OCI-LY1 (cell line): ENCODE results near the gene IKBKG.

ENCODE experiments used
- H2AFZ ChIP-seq: fragments of 200-600 bp; sonication (generic), shearing (Covaris generic); 2 replicates; pipeline ENCODE4 v1.6.0; 2014; ENCODE audit warnings: antibody characterized with exemption, mild to moderate bottlenecking, low read length
- H3F3A ChIP-seq: fragments of 200-600 bp; sonication (generic), shearing (Covaris generic); 2 replicates; pipeline ENCODE4 v1.6.0; 2014; ENCODE audit warnings: mild to moderate bottlenecking, antibody characterized with exemption, low read length, moderate library complexity; ENCODE audit not compliant: insufficient read depth
- H3K27ac ChIP-seq: fragments of 200-600 bp; sonication (generic); 2 replicates; pipeline ENCODE4 v1.5.1; 2014; ENCODE audit warnings: low read length, mixed run types, mild to moderate bottlenecking, low read depth; ENCODE audit not compliant: poor library complexity, severe bottlenecking
- H3K27me3 ChIP-seq: fragments of 200-600 bp; sonication (generic); 2 replicates; pipeline ENCODE4 v1.6.0; 2014; ENCODE audit warnings: antibody characterized with exemption, mild to moderate bottlenecking, low read length, moderate library complexity; ENCODE audit not compliant: insufficient read depth
- H3K36me3 ChIP-seq: fragments of 200-600 bp; sonication (generic); 2 replicates; pipeline ENCODE4 v1.6.1; 2014; ENCODE audit warnings: mild to moderate bottlenecking, antibody characterized with exemption, low read length, moderate library complexity, mixed read lengths; ENCODE audit not compliant: insufficient read depth
- H3K4me1 ChIP-seq: fragments of 200-600 bp; sonication (generic); 2 replicates; pipeline ENCODE4 v1.5.1; 2014; ENCODE audit warnings: mild to moderate bottlenecking, low read length, moderate library complexity; ENCODE audit not compliant: insufficient read depth, severe bottlenecking
- H3K4me2 ChIP-seq: fragments of 200-600 bp; sonication (generic), shearing (Covaris generic); 2 replicates; pipeline ENCODE4 v1.6.1; 2014; ENCODE audit warnings: low read length
- H3K4me3 ChIP-seq: fragments of 200-600 bp; sonication (generic); 2 replicates; pipeline ENCODE4 v1.5.1; 2014; ENCODE audit warnings: low read length, low read depth, mild to moderate bottlenecking, mixed read lengths; ENCODE audit not compliant: poor library complexity, severe bottlenecking
- H3K79me2 ChIP-seq: fragments of 200-600 bp; shearing (Covaris generic); 2 replicates; pipeline ENCODE4 v1.6.1; 2016; ENCODE audit warnings: mixed run types, low read length, mixed read lengths; ENCODE audit not compliant: insufficient read depth
- H3K9ac ChIP-seq: fragments of 200-600 bp; sonication (generic), shearing (Covaris generic); 2 replicates; pipeline ENCODE4 v1.6.1; 2014; ENCODE audit warnings: mild to moderate bottlenecking, low read length, mixed read lengths
- H3K9me2 ChIP-seq: fragments of 200-600 bp; sonication (generic), shearing (Covaris generic); 2 replicates; pipeline ENCODE4 v1.6.1; 2014; ENCODE audit warnings: low read depth, mild to moderate bottlenecking, low read length, mixed read lengths
- H3K9me3 ChIP-seq: fragments of 200-600 bp; shearing (Covaris generic); 2 replicates; pipeline ENCODE4 v1.6.1; 2014; ENCODE audit warnings: low read length, mixed read lengths
- H4K20me1 ChIP-seq: fragments of 200-600 bp; sonication (generic), shearing (Covaris generic); 2 replicates; pipeline ENCODE4 v1.6.0; 2016; ENCODE audit warnings: mild to moderate bottlenecking, low read length; ENCODE audit not compliant: insufficient read depth
- EZH2 ChIP-seq: fragments of 200-600 bp; sonication (generic), shearing (Covaris generic); IDR thresholded peaks from 2 replicates; pipeline ENCODE4 v1.8.0; 2017; ENCODE audit warnings: borderline replicate concordance, mixed run types, mild to moderate bottlenecking, antibody characterized with exemption, low read length, moderate library complexity, mixed read lengths
- TF ChIP-seq, protein P1 (sequence below): fragments of 200-600 bp; sonication (generic), shearing (Covaris generic); IDR thresholded peaks from 2 replicates; pipeline ENCODE4 v1.5.1; 2017; ENCODE audit warnings: mild to moderate bottlenecking, antibody characterized with exemption, low read length, moderate library complexity, mixed read lengths

Gene IKBKG

DNA sequence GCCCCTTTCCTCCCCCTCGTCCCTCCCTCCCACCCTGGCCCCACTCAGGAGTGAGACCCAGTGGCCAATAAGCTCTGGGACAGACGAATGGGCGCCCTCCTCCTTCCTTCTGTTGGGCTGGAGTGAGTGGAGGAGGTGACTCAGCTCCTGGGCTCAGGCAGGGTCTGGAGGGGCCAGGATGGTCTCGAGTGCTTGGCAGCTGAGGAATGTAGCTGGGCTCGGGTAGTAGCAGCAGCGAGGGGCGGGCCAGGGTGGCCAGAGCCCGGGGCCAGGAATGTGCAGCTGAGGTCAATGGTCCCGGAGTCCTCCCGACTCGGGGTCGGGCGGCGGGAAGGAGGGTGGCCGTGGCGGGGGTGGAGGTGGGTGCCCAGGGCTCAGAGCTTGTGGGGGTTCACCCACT, 15.8 kb upstream of the IKBKG start:
- H3K9ac ChIP-seq = no peak overlapping the region
- no peak overlapping the region for H3K4me2 ChIP-seq
- no peaks in the 10 kb centered on the region for H3K9me2 ChIP-seq
- no peaks in the 10 kb centered on the region for H3K79me2 ChIP-seq
- no peaks in the 10 kb centered on the region for H3K9me3 ChIP-seq
- H4K20me1 ChIP-seq = no peaks in the 10 kb centered on the region
- no peaks in the 10 kb centered on the region for H3K27me3 ChIP-seq
- H3K4me1 ChIP-seq = peaks cover 16% of the 10 kb centered on the region
- TF ChIP-seq EZH2 = no peak
- TF ChIP-seq, protein P1, sequence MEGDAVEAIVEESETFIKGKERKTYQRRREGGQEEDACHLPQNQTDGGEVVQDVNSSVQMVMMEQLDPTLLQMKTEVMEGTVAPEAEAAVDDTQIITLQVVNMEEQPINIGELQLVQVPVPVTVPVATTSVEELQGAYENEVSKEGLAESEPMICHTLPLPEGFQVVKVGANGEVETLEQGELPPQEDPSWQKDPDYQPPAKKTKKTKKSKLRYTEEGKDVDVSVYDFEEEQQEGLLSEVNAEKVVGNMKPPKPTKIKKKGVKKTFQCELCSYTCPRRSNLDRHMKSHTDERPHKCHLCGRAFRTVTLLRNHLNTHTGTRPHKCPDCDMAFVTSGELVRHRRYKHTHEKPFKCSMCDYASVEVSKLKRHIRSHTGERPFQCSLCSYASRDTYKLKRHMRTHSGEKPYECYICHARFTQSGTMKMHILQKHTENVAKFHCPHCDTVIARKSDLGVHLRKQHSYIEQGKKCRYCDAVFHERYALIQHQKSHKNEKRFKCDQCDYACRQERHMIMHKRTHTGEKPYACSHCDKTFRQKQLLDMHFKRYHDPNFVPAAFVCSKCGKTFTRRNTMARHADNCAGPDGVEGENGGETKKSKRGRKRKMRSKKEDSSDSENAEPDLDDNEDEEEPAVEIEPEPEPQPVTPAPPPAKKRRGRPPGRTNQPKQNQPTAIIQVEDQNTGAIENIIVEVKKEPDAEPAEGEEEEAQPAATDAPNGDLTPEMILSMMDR = no peak
- no peaks in the 10 kb centered on the region for H3F3A ChIP-seq
- H3K27ac ChIP-seq = no peak overlapping the region
- no peak overlapping the region for H2AFZ ChIP-seq
- H3K4me3 ChIP-seq = no peak overlapping the region
- peaks cover 29% of the 10 kb centered on the region for H3K36me3 ChIP-seq

DNA sequence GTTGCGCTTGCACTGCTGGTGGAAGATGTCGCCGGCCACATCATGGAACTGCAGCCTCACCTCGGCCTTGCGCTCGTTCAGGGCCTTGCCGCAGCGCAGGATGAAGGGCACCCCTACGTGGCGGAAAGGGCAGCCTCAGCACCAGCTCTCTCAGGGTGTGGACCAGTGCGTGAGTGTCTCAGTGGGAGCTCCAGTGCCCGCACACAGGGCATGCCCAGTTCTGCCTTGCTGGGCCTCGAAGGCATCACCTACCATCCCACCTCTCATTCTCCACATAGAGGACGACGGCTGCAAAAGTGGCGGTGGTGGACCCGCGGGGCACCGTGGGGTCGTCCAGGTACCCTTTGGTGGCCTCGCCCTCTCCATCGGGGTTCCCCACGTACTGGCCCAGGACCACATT, 14.7 kb upstream of the IKBKG start:
- Histone ChIP-seq H2AFZ (no peak overlapping the region), H3K27me3 (no peaks in the 10 kb centered on the region), H3K79me2 (no peaks in the 10 kb centered on the region), H3K9ac (no peak overlapping the region), H3F3A (no peaks in the 10 kb centered on the region), H3K4me1 (peaks cover 6% of the 10 kb centered on the region), H3K4me3 (no peak overlapping the region), H3K36me3 (peaks cover 29% of the 10 kb centered on the region), H3K9me3 (no peaks in the 10 kb centered on the region), H4K20me1 (no peaks in the 10 kb centered on the region), H3K27ac (no peak overlapping the region), H3K9me2 (no peaks in the 10 kb centered on the region), H3K4me2 (no peak overlapping the region)
- TF ChIP-seq, protein P1 = no peak
- TF ChIP-seq EZH2 = no peak

DNA sequence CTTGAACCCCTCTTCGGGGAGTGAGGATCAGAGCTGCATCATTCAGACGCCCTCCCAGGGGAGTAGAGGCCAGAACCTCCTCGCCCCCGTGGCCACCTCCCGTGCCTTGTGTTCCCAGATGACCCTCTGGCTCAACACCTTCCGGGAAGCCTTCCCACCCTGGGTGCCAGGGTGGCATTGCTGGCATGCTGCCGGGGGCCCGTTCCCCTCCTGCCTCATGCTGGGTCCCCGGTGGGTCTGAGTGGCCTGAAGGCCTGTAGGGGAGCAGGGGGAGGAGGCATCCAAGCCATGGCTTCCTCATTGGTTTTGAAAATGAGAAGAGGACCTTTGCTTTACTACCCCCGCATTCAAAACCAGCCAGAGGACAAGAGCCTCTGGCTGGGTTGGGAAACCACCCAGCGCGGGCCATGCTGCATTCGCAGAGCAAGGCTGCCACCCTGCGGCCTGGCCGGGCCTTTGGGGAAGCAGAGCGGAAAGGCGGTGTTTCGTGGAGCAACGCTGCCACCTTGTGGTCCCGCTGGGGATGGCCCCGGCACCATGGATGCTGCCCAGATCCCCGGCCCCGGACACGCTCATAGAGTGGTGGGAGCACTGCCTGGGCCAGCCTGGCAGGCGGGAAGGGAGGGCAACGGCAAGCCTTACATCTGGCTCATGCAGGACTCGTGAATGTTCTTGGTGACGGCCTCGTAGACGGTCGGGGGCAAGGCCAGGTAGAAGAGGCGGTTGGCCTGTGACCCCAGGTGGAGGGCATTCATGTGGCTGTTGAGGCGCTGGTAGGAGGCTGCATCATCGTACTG, 12.7 kb upstream of the IKBKG start:
- no peak overlapping the region for H3K4me3 ChIP-seq
- no peaks in the 10 kb centered on the region for H3K9me2 ChIP-seq
- peak overlapping the region; percentile 14; the same call in 1 of the 2 replicates for H3K9ac ChIP-seq
- no peaks in the 10 kb centered on the region for H4K20me1 ChIP-seq
- TF ChIP-seq, protein P1 = peak; percentile 95
- TF ChIP-seq EZH2 = no peak
- H3K9me3 ChIP-seq = no peaks in the 10 kb centered on the region
- peaks cover 29% of the 10 kb centered on the region for H3K36me3 ChIP-seq
- no peak overlapping the region for H2AFZ ChIP-seq
- H3K4me1 ChIP-seq = peaks cover 4% of the 10 kb centered on the region
- no peak overlapping the region for H3K4me2 ChIP-seq
- H3K27me3 ChIP-seq = no peaks in the 10 kb centered on the region
- H3F3A ChIP-seq = no peaks in the 10 kb centered on the region
- no peaks in the 10 kb centered on the region for H3K79me2 ChIP-seq
- no peak overlapping the region for H3K27ac ChIP-seq
